Muscle of back (tissue), 11 donors: ENCODE measurements around the gene KCNS3. TPM values are rescaled to one million over a fixed set of nuclear protein-coding genes. Genes with fewer than 3 reads are reported as not detected.
"Not testable (repeated sequence)": the region's sequence is repeated elsewhere in the genome, so short reads cannot be mapped to it uniquely, and the experiment has no call there.

Experiments used
- DNase-seq, 3 donors: peaks; one replicate each; pipeline versions ENCODE4 v3.0.0 to v3.0.0-alpha.2; 2013
- polyA plus RNA-seq, 10 donors: library from polyadenylated mRNA; unstranded; fragments of 120-200 nt; gene quantifications; one replicate each; pipeline ENCODE4 v1.2.1, GENCODE V29; 2013; ENCODE audit not compliant: insufficient read length in 10 of 10

Gene KCNS3
- polyA plus RNA-seq, 10 donors = 5.5 to 16.8 (median 6.8) TPM

DNA sequence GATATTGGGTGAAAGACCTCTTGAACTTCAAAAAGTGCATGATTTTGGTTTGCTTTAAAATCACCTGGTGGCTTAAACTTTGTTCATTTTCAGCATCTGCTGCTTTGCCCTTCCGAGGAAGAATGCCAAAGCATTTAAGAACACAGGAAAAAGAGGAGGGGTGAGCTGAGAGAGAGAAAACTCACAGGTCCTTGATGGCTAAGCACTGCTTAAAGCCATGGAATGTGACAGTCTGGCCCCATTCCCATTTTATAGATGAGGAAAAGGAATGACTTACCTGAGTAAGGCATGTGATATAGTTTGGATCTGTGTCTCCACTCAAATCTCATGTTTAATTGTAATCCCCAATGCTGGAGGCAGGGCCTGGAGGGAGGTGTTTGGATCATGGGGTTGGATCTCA is 58.1 kb downstream of the KCNS3 start:
- no peak for DNase-seq

DNA sequence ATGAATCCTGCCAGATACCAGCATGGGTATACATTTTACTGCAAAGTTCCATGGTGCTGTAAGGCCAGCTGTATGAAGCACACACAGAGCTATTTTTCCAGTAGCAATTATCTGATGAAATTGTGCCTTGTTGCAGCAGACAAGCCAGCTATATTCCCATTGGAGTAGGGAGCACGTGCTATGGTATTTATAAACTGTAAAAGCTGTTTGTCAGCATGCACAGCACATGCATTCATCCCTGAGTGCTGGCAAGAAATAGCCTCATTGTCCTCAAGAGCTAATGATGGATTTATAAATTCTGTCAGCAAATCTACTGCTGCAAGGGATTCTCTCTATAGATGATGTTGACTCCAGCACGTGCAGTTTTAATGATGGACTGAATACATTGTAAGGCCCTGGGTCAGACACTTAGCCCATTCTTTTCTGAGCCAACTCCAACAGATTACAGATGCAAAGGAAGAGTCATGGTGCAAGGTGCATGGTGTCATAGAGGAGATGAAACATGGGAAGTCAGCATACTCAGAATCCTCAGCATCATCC is 61.7 kb downstream of the KCNS3 start:
- DNase-seq = peak; percentile 39 to 75 (median 47)

- DNase-seq = no peak
Observed at GRCh38 chr2:17943444-17943843, 65.0 kb downstream of the KCNS3 start.

- no peak for DNase-seq
Observed at GRCh38 chr2:17947113-17947512, 68.6 kb downstream of the KCNS3 start.

- DNase-seq = no peak
Observed at GRCh38 chr2:17950006-17950405, 71.5 kb downstream of the KCNS3 start.

GRCh38 chr2:17951563-17951962 is 73.1 kb downstream of the KCNS3 start:
- no peak for DNase-seq

- DNase-seq = peak in 1 of 3 donors; percentile 7
Observed at GRCh38 chr2:17958466-17959092, 80.1 kb downstream of the KCNS3 start.

GRCh38 chr2:17959356-17959755 is 80.9 kb downstream of the KCNS3 start:
- DNase-seq = no peak

DNA sequence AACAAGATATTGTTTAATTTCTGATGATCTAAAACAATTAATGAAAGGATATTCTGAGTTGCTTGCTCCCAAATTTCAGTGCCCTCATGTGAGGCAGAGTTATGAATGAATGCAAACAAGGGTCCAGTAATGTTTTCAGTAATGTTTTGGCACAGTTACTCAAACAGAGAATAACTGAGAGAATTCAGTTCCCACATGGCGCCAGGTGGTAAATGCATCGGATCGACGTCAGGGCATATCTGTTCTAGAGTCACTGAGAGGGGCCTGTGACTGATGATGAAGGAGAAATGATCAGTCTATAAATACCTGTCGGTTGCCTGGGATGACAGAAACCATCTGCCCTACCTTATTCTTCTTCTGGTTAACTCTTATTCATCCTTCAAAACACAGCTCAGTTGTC is 81.4 kb downstream of the KCNS3 start:
- no peak for DNase-seq

GRCh38 chr2:17960925-17961324 is 82.5 kb downstream of the KCNS3 start:
- DNase-seq = no peak

DNA sequence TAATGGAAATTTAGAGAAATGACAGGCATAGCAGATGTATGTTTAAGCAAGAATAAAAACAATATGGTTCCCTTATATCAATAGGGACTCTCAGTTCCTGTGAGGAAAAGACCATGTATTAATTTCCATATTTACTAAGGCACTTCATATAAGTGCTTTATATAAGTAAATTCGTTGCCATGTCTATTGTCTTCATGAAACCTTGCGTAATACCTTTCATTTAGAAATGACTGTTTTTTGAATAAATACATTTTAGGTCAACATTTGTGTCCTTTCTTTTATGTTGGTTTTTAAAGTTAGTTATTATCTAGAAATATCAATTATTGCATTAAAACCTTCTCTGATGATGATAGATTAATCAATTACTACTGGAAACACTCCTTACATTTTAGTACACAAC is 83.3 kb downstream of the KCNS3 start:
- no peak for DNase-seq

GRCh38 chr2:17962876-17963275 is 84.4 kb downstream of the KCNS3 start:
- DNase-seq = no peak

DNA sequence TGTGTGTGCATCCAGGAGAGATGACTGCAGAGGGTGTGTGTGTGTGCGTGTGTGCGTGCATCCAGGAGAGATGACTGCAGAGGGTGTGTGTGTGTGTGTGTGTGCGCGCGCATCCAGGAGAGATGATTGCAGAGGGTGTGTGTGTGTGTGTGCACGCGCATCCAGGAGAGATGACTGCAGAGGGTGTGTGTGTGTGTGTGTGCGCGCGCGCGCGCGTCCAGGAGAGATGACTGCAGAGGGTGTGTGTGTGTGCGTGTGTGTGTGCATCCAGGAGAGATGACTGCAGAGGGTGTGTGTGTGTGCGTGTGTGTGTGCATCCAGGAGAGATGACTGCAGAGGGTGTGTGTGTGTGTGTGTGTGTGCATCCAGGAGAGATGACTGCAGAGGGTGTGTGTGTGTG is 85.1 kb downstream of the KCNS3 start:
- DNase-seq = not testable (repeated sequence)

- DNase-seq = no peak
Observed at GRCh38 chr2:17965196-17965595, 86.7 kb downstream of the KCNS3 start.

DNA sequence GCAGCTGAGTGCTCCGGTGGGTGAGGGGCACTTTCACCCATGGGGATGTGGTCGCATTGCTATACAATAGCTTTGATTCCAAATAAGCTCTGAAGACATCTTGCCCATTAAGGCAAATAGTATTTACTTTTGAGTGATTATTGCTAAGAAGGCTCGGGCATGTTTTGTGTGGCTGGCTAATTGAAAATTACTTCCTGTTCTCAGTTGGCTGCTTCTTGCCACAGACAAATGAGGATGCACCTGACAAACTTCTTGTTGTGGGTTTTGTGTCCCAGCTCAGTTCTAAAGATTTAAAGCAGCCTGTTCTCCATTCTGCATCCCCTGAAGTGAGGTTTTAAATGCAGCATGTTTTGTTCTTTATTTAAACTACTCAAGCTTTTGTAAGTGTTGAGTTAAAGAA is 88.3 kb downstream of the KCNS3 start:
- DNase-seq = no peak

DNA sequence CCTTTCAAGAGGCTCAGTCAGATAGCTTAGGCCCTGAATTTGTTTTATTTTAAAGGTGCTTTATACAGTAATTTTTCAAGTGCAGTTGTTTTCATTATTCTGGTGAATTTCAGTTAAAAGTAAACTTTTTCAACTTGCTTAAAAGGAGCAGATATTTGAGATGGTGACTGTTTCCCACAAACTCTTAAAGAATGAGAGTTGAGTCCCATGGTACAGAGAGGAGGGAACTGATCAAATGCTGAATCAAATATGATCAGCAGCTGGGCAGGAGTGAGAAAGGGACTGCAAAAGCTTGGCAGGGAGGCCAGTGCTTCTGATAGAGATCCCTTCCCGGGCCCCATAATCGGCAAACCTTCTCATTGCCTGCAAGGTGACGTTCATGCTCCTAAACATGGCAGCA is 91.2 kb downstream of the KCNS3 start:
- no peak for DNase-seq

GRCh38 chr2:17971531-17972125 is 93.2 kb downstream of the KCNS3 start:
- DNase-seq = no peak

GRCh38 chr2:17972991-17973390 is 94.5 kb downstream of the KCNS3 start:
- no peak for DNase-seq

- no peak for DNase-seq
Observed at GRCh38 chr2:17975401-17975800, 96.9 kb downstream of the KCNS3 start.

DNA sequence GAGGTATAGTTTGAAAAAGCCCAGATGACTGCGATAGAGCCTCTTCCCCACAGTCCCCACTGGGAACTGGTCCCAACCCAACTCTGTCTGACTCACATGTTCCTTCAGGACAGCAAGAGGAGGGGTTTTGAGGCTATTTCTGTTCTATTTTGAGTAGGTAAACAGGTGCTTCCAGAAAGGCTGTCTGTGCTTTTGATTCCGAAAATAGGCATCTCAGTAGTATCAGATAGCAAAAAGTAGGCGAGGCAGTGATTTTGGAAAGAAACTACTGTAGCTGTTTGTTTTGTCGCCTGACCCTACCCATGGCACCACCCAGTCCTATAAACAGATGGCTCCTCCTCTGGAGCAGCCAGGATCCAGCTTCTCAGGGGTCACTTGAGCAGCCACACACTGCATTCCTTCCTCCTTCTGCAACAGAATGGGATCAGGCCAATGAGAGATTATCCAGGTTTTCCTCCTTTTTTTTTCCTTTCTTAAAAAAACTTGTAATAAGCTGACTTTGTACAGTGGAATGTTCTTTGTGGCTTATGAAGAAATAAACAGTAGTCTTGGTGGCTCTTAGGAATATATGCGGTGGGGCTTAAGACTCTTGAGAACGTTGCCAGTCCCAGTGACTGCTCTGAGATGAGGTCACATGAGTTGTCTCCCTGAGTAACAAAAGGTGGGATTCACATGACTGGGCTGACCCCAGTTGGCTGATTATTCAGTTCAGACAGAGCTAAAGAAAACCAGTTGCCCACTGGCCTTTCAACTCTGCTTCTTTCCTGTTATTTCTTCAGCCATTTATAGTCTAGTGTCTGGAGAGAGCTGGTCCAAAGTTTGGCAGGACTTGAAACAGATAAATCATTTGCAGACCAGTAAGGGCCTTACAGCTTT is 98.6 kb downstream of the KCNS3 start:
- peak; percentile 16 to 93 (median 16) for DNase-seq

DNA sequence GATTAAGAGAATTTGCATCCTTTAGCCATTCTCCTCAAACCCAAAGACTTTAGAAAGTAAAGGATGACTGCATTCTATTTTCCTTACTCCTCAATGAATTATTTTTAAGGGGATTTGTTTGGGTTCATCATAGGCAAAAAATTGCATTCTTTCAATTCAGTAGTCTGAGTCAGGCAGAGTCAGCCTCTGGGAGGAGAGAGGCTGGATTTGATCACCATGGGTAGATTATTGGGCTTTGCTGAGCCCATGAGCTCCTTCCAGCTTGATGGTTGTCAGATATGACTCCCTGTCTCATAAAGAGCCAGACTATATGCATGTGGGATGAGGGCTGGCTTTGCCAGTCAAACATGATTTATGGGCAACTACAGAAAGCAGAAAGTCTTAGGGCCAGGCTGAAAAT is 101.2 kb downstream of the KCNS3 start:
- DNase-seq = peak in 1 of 3 donors; percentile 74

DNA sequence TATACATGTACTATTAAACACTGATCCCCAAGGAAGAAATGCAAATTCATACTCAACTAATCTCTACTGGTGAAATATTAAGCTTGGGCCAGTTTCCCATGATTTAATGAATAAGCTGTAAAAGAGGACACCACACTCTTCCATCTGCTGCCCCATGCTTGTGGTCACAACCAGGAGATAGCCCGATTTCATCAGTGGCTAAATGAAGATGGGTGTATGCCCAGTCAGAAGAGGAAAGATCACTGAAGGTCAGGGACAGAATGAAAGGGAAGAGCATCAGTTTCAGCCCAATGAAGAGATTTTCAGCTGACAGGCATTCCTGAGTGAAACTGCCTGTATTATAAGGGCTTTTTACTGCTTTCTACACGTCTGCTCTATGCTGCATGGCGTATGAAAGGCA is 103.5 kb downstream of the KCNS3 start:
- no peak for DNase-seq
